HG03457 (cell line): ENCODE results near the gene NCSTN.

ENCODE experiments used
- ATAC-seq: cut with Tn5 transposase; IDR thresholded peaks from one replicate; pipeline ENCODE4 v1.9.1; 2021; ENCODE audit warnings: moderate number of reproducible peaks; ENCODE audit not compliant: unreplicated experiment

The NCSTN gene

DNA sequence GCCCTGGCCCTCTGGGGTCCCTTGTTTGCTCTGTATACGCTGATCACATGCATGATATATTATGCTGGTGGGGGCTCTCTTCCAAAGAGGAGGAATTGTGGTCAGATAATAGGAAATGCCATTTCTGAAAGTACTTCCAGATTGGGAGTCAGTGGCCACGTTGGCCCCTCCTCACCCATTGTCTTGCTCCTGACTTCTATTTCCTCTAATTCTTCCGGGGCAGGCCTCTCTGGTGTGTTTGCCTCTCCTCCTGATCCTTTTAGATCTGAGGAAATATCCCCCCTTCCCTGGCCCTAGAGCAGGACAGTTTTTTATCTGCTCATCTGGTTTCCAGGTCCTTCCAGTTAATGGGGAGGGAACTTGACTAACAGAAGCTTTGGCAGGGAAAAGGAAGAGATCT is 60.1 kb downstream of the NCSTN start:
- no peak for ATAC-seq

DNA sequence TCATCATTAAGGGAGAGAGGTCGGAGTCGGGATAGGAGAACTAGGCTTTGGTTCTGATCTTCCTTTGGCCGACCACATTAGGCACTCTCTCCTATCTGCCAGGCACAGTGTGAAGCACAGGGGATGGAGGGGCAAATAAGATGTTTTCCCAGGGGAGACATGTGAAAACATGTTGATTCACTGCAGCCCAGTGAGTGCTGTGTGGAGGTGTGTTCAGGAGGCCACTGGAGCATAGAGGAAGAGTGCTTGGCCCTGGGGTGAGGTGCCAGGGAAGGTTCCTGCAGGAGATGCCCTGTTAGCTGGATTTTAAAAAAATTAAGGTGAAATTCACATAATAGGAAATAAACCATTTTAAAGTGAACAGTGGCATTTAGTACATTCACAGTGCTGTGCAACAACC is 60.9 kb downstream of the NCSTN start:
- ATAC-seq: no peak

DNA sequence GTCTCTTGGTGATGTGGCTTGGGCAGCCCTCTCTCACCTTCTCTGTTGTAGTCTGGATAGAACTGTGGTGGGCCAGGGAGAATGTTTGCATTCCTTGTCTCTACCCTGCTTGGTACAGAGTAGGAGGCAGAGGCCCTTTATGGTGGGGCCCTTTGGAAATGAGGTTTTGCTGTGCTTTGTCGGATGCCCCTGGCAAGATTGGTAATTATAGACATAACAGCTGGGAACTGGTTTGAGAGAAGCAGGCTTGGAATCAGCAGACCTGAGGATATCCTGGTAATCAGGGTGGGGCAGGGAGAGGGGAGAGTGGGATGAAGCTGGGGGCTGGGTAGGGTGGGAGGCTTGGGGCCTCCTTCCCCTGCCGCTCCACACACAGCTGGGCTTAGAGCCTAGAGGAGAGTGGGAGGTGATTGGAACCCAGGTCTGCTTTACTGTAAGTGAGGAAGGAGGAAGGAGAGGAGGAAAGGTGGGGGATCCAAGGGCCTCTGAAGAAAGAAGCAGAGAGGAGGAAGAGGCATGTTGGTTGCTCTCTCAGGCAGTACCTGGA is 62.2 kb downstream of the NCSTN start:
- ATAC-seq: no peak

DNA sequence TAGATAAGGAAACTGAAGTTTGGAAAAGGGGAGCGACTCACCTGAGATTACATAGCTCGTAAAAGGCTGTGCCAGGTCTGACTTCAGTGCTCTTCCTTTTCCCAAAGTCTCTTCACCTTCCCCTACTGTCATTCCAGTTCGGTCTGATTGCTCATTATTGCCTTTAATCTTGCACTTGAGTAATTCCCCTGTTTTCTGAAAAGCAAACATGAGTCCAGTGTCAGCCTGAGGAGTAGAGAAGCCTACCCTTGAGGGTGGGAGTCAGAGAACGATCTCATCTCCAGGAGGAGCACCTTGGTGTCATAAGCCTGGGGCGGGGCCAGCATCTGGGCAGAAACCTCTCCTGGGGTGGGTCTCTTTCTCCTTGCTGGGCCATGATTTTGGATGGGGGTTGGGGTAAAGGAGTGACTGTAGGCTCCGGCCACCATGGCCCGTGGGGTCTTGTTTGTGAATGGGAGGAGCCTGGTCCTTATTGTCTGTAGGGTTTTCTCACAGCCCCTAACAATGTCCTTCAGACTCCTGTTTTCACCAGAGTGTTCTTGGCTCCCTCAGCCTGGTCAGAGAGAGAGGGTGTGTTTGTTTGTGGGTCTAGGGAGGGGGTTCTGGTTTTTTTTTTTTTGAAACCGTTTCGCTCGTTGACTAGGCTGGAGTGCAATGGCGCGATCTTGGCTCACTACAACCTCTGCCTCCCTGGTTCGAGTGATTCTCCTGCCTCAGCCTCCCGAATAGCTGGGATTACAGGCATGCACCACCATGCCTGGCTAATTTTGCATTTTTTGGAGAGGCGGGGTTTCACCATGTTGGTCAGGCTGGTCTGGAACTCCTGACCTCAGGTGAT is 63.2 kb downstream of the NCSTN start:
- no peak for ATAC-seq

DNA sequence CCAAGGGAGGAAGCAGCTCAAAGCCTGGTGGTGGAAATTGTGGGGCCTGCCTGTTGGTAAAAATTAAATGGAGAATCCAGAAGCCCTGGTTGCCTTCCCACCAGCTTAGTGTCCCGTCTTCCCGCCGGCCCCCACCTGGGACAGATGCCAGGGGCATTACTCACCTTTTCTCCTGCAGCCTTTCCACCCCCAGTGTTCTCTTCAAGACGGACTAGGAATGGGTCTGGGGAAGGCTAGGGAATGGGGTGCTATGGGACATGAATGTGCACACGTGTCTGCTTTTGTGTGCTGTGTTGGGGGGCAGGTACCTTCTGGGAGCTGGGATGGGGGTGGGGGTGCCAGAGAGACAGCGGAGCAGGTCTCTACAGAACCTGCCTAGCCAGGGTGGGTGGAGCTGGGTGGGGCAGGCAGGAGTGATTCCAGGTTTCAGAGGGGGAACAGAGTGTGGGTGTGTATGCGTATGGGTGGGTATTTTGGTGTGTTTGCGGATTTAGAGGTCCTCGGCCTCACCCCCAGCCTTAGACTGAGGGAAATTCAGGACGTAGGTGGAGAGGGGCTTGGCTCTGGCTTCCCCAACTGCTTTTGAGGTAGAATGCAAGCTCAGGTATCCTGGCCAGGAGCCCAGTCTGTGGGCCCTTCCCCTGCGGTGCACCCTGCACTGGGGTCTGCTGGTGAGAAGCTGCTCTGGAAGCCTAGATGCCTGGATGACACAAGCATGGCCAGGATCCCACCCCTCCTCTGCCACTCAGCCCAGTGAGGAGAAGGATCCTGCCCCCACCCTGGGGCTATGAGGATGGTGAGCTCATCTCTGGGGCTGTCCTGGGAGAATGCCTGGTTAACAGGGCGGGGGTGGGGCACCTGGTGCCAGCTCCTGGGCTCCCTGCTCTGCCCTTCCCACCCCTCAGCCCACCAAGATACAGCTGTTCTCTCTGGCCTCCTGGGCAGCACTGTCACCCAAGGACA is 64.9 kb downstream of the NCSTN start:
- ATAC-seq: no peak
